ENCODE data around the gene ACER1. TPM values are rescaled to one million over a fixed set of nuclear protein-coding genes. Genes with fewer than 3 reads are reported as not detected.
A peak's percentile ranks its signal among the peaks of the same experiment; 100 is the strongest.

ACER1 gene
- total and polyA plus RNA-seq, 2 of the 13 experiments (the other 11 are each of a cell fraction or from before 2014, with no cell fraction given): not detected

GRCh38 chr19:6372594-6373095, 39.2 kb upstream of the ACER1 start, which contains the start of gene ALKBH7 (continued):
- TF ChIP-seq BCL3 (CRISPR knock-in tag; IDR thresholded peaks at IDR 0.05): no peak; the same call in 1 of the 2 replicates
- TF ChIP-seq STAT6 (CRISPR knock-in tag; IDR thresholded peaks at IDR 0.05; ENCODE audit: borderline replicate concordance): 0 out of 2 replicates have a peak, but pooled peaks have one; percentile 61
- no peak for TF ChIP-seq HBP1 (CRISPR knock-in tag; IDR thresholded peaks at IDR 0.05; ENCODE audit: low read depth)
- TF ChIP-seq ZNF776 (CRISPR knock-in tag; IDR thresholded peaks at IDR 0.05): peak; percentile 54; the same call in 1 of the 2 replicates
- 0 out of 2 replicates have a peak, but pooled peaks have one; percentile 45 for TF ChIP-seq ZBTB4 (CRISPR knock-in tag; IDR thresholded peaks at IDR 0.05; ENCODE audit: borderline replicate concordance)
- peak; percentile 50; the same call in 1 of the 2 replicates for TF ChIP-seq SKIL (CRISPR knock-in tag; IDR thresholded peaks at IDR 0.05; ENCODE audit: borderline replicate concordance)
- no peak for TF ChIP-seq ZBTB10 (CRISPR knock-in tag; IDR thresholded peaks at IDR 0.05; ENCODE audit: borderline replicate concordance)
- TF ChIP-seq FOXM1 (CRISPR knock-in tag; IDR thresholded peaks at IDR 0.05): no peak
- TF ChIP-seq MEIS2 (CRISPR knock-in tag; IDR thresholded peaks at IDR 0.05): peak; percentile 39; the same call in 1 of the 2 replicates
- peak; percentile 62; the same call in 1 of the 2 replicates for TF ChIP-seq TP53 (CRISPR knock-in tag; conservative IDR thresholded peaks at IDR 0.05)
- no peak for TF ChIP-seq NPAS2 (CRISPR knock-in tag; IDR thresholded peaks at IDR 0.05; ENCODE audit: borderline replicate concordance)
- no peak for TF ChIP-seq ZNF703 (CRISPR knock-in tag; IDR thresholded peaks at IDR 0.05; ENCODE audit: borderline replicate concordance)
- no peak for TF ChIP-seq RFXANK (CRISPR knock-in tag; IDR thresholded peaks at IDR 0.05)
